ENCODE results near the gene CLEC4G.

Gene CLEC4G

GRCh38 chr19:7720351-7720750 is 11.6 kb downstream of the CLEC4G start:
- FAIRE-seq: no peak

GRCh38 chr19:7718668-7719067 is 13.2 kb downstream of the CLEC4G start:
- no peak for FAIRE-seq

- FAIRE-seq: no peak
These were observed 15.1 kb downstream of the CLEC4G start for GRCh38 chr19:7716762-7717161.

GRCh38 chr19:7715671-7716070 is 16.2 kb downstream of the CLEC4G start:
- no peak for FAIRE-seq

GRCh38 chr19:7710616-7711015 is 21.3 kb downstream of the CLEC4G start:
- FAIRE-seq: no peak

- FAIRE-seq: no peak
These were observed 21.9 kb downstream of the CLEC4G start for GRCh38 chr19:7709932-7710460.

- no peak for FAIRE-seq
These were observed 24.9 kb downstream of the CLEC4G start for GRCh38 chr19:7706955-7707456.

GRCh38 chr19:7706188-7706954 is 25.5 kb downstream of the CLEC4G start:
- no peak for FAIRE-seq

GRCh38 chr19:7705387-7706187 is 26.3 kb downstream of the CLEC4G start:
- FAIRE-seq: no peak

- FAIRE-seq: no peak
These were observed 27.4 kb downstream of the CLEC4G start for GRCh38 chr19:7704280-7705060.

GRCh38 chr19:7703332-7703731 is 28.6 kb downstream of the CLEC4G start:
- no peak for FAIRE-seq

- FAIRE-seq: no peak
These were observed 30.1 kb downstream of the CLEC4G start, which contains the start of gene FCER2 for GRCh38 chr19:7701654-7702457. TSS of gene FCER2 (minus strand) at chr19:7702131. CDS start at chr19:7699760, 2,371 bp downstream.

- FAIRE-seq: no peak
These were observed 30.8 kb downstream of the CLEC4G start for GRCh38 chr19:7701049-7701653.

GRCh38 chr19:7699417-7700401 is 32.2 kb downstream of the CLEC4G start:
- FAIRE-seq: no peak

- no peak for FAIRE-seq
These were observed 32.9 kb downstream of the CLEC4G start for GRCh38 chr19:7699003-7699402.

- no peak for FAIRE-seq
These were observed 33.3 kb downstream of the CLEC4G start for GRCh38 chr19:7698583-7698982.

- FAIRE-seq: no peak
These were observed 34.1 kb downstream of the CLEC4G start for GRCh38 chr19:7697721-7698287.

GRCh38 chr19:7694499-7694898 is 37.4 kb downstream of the CLEC4G start:
- no peak for FAIRE-seq

GRCh38 chr19:7692417-7693088 is 39.4 kb downstream of the CLEC4G start:
- FAIRE-seq: no peak

All from endometrium (tissue), 2 donors.